HEK293T (cell line): ENCODE results near the gene MACROH2A1.

Experiments
- CTCF ChIA-PET: fragments of 350-600 bp; formaldehyde crosslinking; extraction: SDS; loops from one replicate; lab custom pipeline; 2021; ENCODE audit warnings: antibody characterized with exemption, inconsistent platforms; lab: Yijun Ruan, JAX
- POLR2A ChIA-PET: fragments of 350-600 bp; formaldehyde crosslinking; extraction: SDS; loops from one replicate; lab custom pipeline; 2020; ENCODE audit warnings: antibody characterized with exemption, inconsistent platforms; lab: Yijun Ruan, JAX
- DNase-seq: peaks from one replicate; pipeline ENCODE4 v3.0.0; 2012; ENCODE audit warnings: mixed read lengths; ENCODE audit errors: extremely low spot score
- ARNT ChIP-seq: fragments of 450-650 bp; IDR thresholded peaks from 2 replicates; pipeline ENCODE4 v1.6.1; 2017; ENCODE audit warnings: mild to moderate bottlenecking
- BHLHE40 ChIP-seq: fragments of 450-650 bp; IDR thresholded peaks from 2 replicates; pipeline ENCODE4 v1.6.1; 2016; ENCODE audit warnings: mild to moderate bottlenecking, moderate library complexity, borderline replicate concordance
- CTBP1 ChIP-seq: fragments of 450-650 bp; IDR thresholded peaks from 2 replicates; pipeline ENCODE4 v1.6.1; 2016; ENCODE audit warnings: borderline replicate concordance
- ELF4 ChIP-seq: fragments of 450-650 bp; IDR thresholded peaks from 2 replicates; pipeline ENCODE4 v1.6.1; 2017; ENCODE audit warnings: antibody characterized with exemption
- FOXA1 ChIP-seq: fragments of 450-650 bp; IDR thresholded peaks from 2 replicates; pipeline ENCODE4 v1.6.1; 2016; ENCODE audit warnings: mild to moderate bottlenecking
- FOXK2 ChIP-seq: fragments of 450-650 bp; IDR thresholded peaks from 2 replicates; pipeline ENCODE4 v1.6.1; 2016; ENCODE audit warnings: mild to moderate bottlenecking
- FOXM1 ChIP-seq: fragments of 450-650 bp; IDR thresholded peaks from 2 replicates; pipeline ENCODE4 v1.6.1; 2017; ENCODE audit warnings: mild to moderate bottlenecking, borderline replicate concordance
- HDGF ChIP-seq: fragments of 450-650 bp; IDR thresholded peaks from 2 replicates; pipeline ENCODE4 v1.6.1; 2017; ENCODE audit warnings: antibody characterized with exemption, borderline replicate concordance
- L3MBTL2 ChIP-seq: fragments of 450-650 bp; conservative IDR thresholded peaks from 2 replicates; pipeline ENCODE4 v1.6.1; 2016; ENCODE audit warnings: mild to moderate bottlenecking
- LEF1 ChIP-seq: fragments of 450-650 bp; IDR thresholded peaks from 2 replicates; pipeline ENCODE4 v1.6.1; 2017; ENCODE audit warnings: mild to moderate bottlenecking, borderline replicate concordance
- NFRKB ChIP-seq: fragments of 450-650 bp; IDR thresholded peaks from 2 replicates; pipeline ENCODE4 v1.6.1; 2016; ENCODE audit warnings: mild to moderate bottlenecking, moderate library complexity
- SP1 ChIP-seq: fragments of 450-650 bp; IDR thresholded peaks from 2 replicates; pipeline ENCODE4 v1.6.1; 2017
- SUZ12 ChIP-seq: fragments of 450-650 bp; IDR thresholded peaks from 2 replicates; pipeline ENCODE4 v1.6.1; 2016; ENCODE audit warnings: mild to moderate bottlenecking
- TARDBP ChIP-seq: fragments of 450-650 bp; IDR thresholded peaks from 2 replicates; pipeline ENCODE4 v1.6.1; 2016
- ZNF384 ChIP-seq: fragments of 450-650 bp; IDR thresholded peaks from 2 replicates; pipeline ENCODE4 v1.6.1; 2016
- TF ChIP-seq, protein P1 (sequence below): fragments of 450-650 bp; IDR thresholded peaks from 2 replicates; pipeline ENCODE4 v1.6.1; 2016

The MACROH2A1 gene

DNA sequence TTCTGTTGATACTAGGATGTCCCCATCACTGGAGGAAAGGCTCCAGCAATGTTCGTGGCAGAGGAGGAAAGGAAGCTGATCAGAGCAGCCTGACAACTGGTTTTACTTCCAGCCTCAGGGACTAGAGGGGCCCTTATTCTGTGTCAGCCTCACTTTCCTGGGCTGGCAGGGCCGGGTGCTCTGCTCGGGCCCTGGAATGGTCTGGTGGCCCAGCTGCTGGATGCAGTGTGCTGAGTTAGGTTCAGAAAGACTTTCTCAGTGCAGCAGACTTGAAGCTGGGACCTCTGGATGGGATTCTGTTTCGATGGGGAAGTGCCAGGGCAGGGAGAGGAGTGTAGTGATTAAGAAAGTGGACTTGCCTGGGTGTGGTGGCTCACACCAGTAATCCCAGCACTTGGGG is 81.0 kb downstream of the MACROH2A1 start:
- TF ChIP-seq LEF1 (no peak), FOXA1 (no peak), SP1 (no peak), CTBP1 (no peak), SUZ12 (no peak), ARNT (no peak), ZNF384 (no peak)
- no peak for DNase-seq
- ChIA-PET POLR2A (no interaction called here), CTCF (interaction anchor here (0.6 kb wide), 2 partner anchors 90 to 343 kb away, joined by 3 read pairs; no protein-coding TSS in a partner anchor)

GRCh38 chr5:135317286-135317685 is 81.7 kb downstream of the MACROH2A1 start:
- TF ChIP-seq FOXM1 = no peak
- no peak for DNase-seq
- ChIA-PET CTCF (no interaction called here), POLR2A (no interaction called here)

- POLR2A ChIA-PET = no interaction called here
- no peak for DNase-seq
- TF ChIP-seq L3MBTL2 (no peak), TARDBP (no peak), ELF4 (no peak)
- CTCF ChIA-PET = no interaction called here
Measured at GRCh38 chr5:135315386-135315785, 83.6 kb downstream of the MACROH2A1 start.

DNA sequence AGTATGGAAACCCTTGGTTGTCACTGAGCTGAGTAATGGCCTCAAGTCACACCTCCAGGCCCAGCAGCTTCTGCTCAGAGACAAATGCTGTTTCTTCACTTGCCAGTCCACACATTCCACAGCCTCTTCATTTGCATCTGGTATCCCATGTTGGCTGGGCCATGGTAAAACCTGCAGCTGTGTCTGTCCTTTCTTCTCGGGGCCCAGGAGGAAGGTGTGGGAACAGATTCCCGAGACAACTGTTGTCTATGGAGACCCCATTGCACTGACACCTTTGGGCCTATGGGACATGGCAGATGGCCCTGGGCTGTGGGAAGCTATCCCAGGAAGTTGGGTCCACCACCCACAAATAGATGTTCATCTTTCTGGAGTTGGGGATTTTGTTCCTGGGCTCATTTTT is 85.1 kb downstream of the MACROH2A1 start:
- POLR2A ChIA-PET = no interaction called here
- CTCF ChIA-PET = interaction anchor here (0.7 kb wide), 1 partner anchor 23 kb away, joined by 5 read pairs; no protein-coding TSS in a partner anchor
- no peak for DNase-seq
- no peak for TF ChIP-seq HDGF
- no peak for TF ChIP-seq FOXA1
- no peak for TF ChIP-seq ZNF384
- TF ChIP-seq L3MBTL2 = no peak

DNA sequence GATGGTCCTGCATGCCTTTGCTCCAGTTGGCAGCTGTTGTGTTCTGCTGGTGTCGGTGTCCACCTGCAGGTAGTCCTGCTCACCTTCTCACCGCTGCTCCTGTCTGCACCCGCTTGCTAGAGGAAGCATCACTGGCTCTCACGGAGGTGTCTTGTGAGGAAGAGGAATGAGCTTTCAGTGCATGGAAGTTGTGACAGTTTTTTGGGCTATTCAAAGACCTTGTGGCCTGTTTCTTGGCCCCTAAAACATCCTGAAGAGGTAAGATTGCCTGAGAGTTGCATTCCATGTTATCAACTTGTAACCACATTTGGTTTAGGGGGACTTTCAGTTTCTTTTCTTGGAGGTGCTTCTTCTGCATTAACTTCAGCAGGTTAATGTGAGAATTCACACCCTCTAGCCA is 85.6 kb downstream of the MACROH2A1 start:
- ChIA-PET POLR2A (no interaction called here), CTCF (interaction anchor here (0.7 kb wide), 1 partner anchor 24 kb away, joined by 5 read pairs; no protein-coding TSS in a partner anchor)
- DNase-seq = no peak
- TF ChIP-seq FOXA1 (no peak), NFRKB (no peak), FOXK2 (no peak), LEF1 (no peak), SP1 (no peak), ARNT (no peak), ELF4 (no peak), ZNF384 (no peak), SUZ12 (no peak), FOXM1 (no peak)
- TF ChIP-seq, protein P1, sequence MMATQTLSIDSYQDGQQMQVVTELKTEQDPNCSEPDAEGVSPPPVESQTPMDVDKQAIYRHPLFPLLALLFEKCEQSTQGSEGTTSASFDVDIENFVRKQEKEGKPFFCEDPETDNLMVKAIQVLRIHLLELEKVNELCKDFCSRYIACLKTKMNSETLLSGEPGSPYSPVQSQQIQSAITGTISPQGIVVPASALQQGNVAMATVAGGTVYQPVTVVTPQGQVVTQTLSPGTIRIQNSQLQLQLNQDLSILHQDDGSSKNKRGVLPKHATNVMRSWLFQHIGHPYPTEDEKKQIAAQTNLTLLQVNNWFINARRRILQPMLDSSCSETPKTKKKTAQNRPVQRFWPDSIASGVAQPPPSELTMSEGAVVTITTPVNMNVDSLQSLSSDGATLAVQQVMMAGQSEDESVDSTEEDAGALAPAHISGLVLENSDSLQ = no peak

DNA sequence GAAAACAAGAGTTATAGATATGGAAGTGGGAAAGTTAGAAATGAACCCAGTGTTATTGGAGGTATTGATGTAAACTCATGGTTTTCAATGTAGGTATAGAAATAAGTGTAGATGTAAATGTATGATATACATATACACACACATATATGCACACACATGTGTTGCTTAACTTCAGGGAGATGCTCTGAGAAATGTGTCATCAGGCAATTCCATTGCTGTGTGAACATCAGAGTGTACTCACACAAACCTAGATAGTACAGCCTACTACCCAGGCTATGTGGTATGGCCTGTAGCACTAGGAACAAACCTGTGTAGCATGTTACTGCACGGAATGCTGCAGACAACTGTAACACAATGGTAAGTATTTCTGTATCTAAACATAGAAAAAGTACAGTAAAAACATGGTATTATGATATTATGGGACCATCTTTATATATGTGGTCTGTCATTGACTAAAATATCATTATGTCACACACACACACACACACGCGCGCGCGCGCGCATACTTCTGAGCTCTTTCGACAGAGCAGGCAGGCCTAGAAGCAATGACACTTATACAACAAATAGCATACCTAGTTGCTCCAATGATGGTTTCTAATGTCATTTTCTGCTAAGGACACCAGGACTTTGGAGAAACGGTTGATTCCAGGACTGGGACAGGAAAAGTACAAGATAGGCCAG is 86.6 kb downstream of the MACROH2A1 start:
- CTCF ChIA-PET = no interaction called here
- no peak for TF ChIP-seq HDGF
- TF ChIP-seq FOXK2 = no peak
- no peak for TF ChIP-seq TARDBP
- TF ChIP-seq SUZ12 = no peak
- POLR2A ChIA-PET = no interaction called here
- DNase-seq = no peak

DNA sequence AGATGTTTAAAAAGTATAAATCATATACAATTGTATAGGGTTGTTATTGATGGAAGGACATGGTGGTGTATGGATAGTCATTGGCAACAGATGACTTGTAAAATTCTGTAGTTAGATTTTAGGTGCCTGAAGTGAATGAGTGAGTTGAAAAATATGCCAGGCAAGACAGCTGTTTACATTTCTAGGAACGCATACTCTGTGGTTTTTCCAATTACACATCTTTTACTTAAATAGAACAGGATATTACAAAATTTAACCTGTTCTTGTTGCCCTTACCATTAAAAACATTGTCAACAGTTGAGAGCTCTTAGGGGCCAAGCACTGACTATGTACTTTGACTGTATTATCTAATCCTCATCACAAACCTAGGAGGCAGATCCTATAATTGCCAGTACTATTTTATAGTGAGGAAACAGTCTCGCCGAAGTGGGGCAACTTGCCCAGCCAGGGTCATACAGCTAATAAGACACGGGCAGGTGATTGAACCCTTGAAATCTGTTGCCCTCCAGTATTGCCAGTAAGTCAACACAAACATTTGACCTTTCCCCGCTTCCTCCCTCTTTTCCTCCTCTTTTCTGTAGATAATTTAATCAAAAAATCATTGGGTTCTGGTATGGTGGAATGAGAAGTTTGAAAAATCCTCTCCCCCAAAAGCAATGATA is 88.6 kb downstream of the MACROH2A1 start:
- CTCF ChIA-PET = interaction anchor here (0.7 kb wide), 1 partner anchor 461 kb away, joined by 3 read pairs; no protein-coding TSS in a partner anchor
- POLR2A ChIA-PET = no interaction called here
- TF ChIP-seq FOXK2 = no peak
- no peak for TF ChIP-seq ARNT
- TF ChIP-seq, protein P1 = no peak
- no peak for TF ChIP-seq CTBP1
- TF ChIP-seq FOXM1 = no peak
- TF ChIP-seq ELF4 = no peak
- TF ChIP-seq HDGF = no peak
- TF ChIP-seq LEF1 = no peak
- TF ChIP-seq SP1 = no peak
- TF ChIP-seq SUZ12 = no peak
- no peak for TF ChIP-seq NFRKB
- TF ChIP-seq ZNF384 = no peak
- TF ChIP-seq TARDBP = no peak
- TF ChIP-seq L3MBTL2 = no peak
- no peak for TF ChIP-seq BHLHE40
- TF ChIP-seq FOXA1 = no peak

More for the DNA sequence above, 88.6 kb downstream of the MACROH2A1 start:
- DNase-seq = no peak
